Measurements from ENCODE around the gene LTBP3.

The LTBP3 gene

DNA sequence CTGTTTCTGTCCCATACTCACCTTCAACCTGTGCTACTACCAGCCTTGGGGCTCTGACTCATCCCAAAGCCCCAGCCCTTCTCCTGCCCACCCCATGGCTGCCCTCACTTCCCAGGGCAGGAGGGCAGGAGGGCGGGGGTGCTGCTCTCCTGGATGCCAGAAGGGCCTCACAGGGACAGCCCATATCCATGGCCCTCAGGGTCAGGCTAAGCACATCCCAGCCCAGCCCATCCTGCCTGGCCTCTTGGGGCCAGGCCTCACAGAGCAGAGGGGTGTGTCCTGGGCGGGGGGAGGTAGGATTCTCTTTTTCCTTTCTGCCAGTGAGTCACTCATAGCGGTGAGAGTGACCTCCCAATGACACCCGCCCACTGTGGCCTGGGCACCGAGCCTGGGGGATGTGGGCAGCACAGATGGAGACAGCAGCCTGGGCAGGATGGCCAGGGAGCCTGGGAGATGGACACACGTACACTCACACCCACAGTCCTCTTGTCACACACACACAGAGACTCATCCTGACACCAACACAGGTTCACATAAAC is 2.4 kb downstream of the LTBP3 start:
- in situ Hi-C loops (cut with MboI; ENCODE audit: low sequenced_read_pairs): no loop called here

DNA sequence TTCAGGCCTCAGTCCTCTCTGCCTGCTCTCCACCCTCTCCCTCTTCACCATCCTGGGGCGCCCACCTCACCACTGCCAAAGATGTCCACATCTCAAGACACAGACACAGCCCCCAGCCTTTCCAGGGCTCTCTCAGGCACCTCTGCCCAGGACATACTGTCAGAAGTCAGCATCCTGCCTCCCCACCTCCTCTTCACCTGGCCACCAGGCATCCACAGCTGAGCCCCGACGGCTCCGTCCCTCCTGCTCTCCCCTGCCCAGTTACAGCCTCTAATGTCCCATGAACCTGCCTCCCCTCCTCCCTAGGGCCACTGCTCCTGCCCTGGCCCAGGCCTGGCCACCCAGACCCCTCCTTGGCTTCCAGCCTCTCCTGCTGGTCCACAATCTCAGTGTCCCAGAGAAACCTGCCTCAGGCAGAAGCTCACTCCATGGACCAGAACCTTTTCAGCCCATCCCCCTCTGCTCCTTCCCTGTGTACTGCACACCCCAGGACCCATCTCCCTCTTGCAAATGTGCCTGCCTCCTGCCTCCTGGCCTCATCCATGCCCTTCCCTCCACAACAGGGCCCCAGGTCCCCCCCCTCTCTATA is 3.2 kb downstream of the LTBP3 start:
- in situ Hi-C loops (cut with MboI; ENCODE audit: low sequenced_read_pairs): no loop called here

DNA sequence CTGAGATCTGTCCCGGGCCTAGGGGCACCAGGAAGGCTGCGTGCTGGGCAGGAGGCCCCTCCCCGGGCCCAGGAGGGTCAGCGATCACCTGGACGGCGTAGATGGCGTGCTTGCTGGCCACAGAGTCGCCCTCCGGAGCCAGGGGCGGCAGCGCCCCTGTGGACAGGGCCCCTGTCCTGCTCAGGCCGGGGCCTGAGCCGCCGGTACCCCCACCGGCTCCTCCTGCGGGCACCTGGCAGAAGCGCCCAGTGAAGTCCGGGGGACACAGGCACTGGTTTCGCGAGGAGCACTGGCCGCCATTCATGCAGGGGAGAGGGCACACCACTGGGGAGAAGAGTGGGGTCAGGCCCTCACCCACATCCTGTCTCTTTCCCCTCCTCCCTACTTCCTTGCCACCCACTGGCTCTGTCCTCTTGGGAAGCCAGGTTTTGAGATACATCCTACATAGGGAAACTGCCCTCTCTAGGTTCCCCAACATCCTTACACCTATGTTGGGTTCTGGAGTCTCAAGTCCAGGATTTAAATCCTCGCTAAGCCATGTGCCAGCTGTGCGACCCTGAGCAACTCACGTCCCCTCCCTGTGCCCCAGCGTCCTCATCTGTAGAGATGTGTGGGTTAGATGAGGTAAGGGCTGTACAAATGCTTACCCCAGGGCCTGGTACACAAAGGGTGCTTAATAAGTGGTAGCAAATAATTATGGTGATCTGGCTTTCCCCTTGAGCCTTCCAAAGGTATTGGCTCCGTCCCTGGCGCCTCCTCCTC is 3.9 kb downstream of the LTBP3 start:
- in situ Hi-C loops (cut with MboI; ENCODE audit: low sequenced_read_pairs): no loop called here

DNA sequence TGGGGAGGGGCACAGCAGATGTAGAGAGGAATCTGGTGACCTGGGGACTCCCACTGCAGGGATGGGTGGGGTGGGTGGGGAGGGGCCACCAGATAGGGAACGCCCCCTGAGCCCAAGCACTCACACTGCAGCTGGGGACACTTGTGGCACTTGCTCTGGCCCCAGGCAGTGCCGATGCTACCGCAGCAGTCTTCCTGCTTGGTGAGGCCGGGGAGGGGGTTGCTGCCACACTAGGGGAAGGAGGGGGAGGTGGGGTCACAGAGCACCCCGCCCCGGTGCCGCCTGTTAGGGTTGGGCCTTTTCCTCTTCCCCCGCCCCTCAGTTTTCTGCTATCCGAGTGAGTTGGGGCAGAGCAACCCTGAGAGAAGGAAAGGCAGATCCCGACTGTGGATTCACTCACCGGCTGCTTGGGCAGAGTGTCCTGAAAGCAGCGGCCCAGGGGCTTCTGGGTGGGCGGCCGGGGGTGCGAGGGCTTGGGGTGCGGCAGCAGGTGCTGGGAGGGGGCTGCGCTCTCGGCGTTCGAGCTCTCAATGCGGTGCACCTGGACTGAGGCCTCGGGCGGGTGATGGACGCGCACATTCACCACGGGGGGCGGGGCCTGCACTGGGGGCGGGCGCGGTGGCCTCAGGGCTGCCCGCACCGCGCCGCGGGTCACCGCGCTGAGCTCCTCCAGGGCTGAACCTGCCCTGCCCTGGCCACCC is 4.7 kb downstream of the LTBP3 start:
- in situ Hi-C loops (cut with MboI; ENCODE audit: low sequenced_read_pairs): no loop called here

DNA sequence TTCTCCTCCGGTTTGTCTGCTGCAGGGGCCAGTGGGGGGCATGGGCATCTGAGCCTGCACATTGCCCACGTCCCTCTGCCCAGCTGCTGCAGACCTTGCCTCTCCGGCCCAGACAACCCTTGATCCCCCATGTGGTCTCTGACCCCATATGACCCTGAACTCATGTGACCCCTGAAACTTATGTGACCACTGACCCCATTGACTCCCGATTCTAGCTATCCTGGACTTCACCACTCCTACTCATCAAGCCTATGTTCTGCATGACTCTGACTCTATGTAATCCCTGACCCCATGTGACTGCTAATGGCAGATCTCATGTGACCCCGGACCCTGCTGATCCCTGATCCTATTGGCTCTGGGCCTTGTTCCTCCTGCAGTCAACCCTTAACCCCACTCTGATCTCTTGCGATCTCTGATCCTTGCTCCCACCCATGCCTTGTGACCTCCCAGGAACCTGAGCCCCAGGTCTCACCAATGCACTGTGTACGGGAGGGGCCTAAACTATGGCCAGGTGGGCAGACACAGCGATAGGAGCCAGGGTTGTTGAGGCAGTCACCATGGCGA is 5.7 kb downstream of the LTBP3 start:
- in situ Hi-C loops (cut with MboI; ENCODE audit: low sequenced_read_pairs): no loop called here

DNA sequence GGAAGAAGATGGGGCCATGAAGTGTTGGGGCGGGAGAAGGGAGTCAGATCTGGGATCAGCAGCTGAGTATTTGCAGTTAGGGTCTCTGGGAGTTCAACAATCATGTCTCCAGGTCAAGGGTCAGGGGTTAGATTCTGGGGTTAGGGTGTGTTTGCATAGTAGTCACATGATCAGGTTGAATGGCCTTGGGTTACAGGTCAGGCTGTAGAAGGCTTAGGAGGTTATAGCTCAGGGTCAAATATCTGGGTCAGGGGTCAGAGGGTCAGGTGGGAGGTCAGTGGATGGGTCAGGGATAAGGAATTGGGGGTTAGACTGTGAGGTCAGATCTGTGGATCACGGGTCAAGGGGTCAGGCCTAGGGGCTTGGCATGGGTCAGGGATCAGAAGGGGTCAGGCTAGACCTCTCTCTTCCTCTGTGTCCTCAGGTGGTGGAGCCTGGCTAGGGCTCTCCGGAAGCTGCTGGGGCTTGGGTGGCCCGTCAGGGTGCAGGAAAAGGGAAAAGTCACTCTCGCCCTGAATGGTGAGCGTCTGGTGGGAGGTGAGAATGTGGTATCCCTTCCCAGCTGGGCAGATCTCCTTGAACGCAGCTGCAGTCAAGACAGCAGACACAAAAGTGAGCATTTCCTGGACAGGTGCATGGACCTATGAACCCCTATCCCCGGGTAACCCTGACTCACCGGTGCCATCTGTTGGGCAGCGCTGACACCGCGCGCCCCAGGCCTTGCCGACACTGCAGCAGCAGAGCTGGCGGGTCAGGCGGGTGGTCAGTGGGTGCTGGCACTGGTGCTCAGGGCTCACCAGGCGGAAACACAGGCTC is 6.4 kb downstream of the LTBP3 start:
- in situ Hi-C loops (cut with MboI; ENCODE audit: low sequenced_read_pairs): no loop called here

DNA sequence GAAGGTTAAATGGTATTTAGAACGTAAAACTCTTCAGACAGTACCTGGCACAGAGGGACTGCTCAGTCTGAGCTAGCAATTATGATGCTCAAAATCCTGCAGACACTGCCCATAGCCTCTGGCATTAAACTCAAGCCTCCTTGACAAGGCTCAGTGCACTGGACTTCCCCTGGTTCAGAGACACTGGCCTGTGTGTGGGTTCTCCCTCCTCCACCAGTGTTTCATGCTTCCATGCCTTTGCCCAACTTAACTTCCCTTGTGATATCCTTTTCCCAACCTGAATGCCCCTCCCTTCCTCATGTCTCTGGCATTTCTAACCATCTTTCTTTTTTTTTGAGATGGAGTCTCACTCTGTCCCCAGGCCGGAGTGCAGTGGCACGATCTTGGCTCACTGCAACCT is 9.1 kb downstream of the LTBP3 start:
- in situ Hi-C loops (cut with MboI; ENCODE audit: low sequenced_read_pairs): no loop called here

DNA sequence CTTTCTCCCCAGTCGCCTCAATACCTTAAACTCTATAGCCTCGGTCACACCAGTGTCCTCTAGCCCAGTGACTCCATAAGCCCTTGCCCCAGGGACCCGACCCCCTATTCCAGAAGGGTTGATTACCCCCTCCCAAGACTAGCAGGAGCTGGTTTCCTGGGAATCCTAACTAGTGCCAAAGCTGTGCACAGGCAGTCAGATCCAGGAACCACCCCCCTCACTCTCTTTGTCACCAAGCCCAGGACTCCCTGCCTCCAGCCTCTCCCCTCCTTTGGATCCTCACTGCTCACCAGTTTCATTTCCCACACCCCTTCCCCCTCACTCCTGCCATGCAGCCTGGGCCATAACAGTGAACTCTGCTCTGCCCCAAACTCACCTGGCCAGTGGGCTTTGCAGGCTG is 9.8 kb downstream of the LTBP3 start:
- in situ Hi-C loops (cut with MboI; ENCODE audit: low sequenced_read_pairs): no loop called here

DNA sequence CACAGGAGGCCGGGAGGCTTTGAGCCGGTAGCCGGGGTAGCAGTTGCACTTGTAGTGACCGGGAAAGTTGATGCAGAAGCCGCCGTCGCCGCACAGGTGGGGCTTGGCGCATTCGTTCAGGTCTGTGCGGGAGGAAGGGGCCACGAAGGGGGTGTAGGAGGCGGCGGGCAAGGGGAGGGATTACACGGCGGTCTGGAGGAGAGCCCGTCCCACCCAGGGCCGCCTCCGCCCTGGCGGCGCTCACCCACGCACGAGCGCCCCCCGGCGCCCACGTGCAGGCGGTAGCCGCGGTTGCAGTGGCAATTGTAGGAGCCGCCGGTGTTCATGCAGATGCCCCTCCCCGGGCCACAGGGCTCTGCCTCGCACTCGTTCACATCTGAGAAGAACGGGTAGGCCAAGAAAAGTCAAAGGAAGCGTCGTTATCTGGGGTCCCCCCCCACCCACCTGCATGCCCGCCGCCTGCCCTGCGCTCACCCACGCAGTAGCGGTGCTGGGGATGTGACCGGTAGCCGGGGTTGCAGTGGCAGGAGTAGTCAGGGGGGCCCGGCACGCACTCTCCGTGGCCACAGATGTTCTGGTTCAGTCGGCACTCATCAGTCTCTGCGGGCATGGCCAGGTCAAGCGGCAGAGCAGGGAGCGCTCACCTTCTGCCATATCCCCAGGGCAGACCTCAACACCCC is 10.6 kb downstream of the LTBP3 start:
- in situ Hi-C loops (cut with MboI; ENCODE audit: low sequenced_read_pairs): no loop called here

DNA sequence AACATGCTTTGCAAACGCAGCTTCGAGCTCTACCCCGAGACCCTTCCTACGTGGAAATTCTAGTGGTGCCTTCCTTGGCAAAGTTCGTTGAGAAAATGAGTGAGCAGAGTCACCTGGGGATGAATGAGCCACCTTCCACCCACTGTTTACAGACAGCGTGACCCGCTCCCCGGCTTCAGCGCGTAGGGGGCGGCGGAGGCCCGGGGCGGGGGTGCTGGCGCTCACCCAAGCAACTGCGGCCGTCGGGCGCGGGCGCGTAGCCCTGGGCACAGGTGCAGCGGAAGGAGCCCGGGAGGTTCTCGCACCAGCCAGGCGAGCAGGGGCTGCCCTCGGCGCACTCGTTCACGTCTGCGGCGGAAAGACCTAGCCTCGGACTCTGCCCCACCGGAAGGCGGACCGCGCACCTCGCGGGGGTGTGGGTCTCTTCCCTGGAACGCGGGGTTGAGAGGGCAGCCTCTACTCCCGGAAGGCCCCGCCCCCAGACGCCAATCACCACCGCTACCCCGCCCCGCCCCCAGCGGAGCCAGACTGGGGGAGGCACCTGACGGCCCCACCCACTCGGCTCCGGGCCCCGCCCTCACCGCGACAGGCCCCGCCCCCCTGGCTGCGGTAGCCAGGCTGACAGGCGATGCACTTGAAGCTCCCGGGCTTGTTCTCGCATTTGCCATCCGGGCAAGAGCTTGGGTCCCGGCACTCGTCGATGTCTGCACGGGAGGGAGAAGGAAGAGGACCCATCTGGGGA is 11.8 kb downstream of the LTBP3 start:
- in situ Hi-C loops (cut with MboI; ENCODE audit: low sequenced_read_pairs): no loop called here

DNA sequence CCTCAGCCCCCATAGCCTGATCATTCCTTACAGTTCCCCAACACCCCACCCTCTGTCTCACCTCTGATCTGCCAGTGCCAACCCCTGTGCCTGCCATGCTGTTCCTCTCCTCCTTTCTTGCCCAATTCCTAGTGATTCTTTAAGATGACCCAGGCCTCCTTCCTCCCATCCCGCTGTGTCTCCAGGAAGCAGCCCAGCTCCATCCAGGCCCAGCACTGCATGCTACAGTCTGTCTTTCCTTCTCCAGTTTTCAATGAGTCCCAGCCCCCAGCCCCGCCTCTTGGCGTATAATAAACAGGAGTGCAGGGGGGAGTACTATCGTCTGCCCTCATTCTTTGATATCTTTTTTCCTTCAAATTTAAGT is 12.3 kb downstream of the LTBP3 start:
- in situ Hi-C loops (cut with MboI; ENCODE audit: low sequenced_read_pairs): no loop called here

DNA sequence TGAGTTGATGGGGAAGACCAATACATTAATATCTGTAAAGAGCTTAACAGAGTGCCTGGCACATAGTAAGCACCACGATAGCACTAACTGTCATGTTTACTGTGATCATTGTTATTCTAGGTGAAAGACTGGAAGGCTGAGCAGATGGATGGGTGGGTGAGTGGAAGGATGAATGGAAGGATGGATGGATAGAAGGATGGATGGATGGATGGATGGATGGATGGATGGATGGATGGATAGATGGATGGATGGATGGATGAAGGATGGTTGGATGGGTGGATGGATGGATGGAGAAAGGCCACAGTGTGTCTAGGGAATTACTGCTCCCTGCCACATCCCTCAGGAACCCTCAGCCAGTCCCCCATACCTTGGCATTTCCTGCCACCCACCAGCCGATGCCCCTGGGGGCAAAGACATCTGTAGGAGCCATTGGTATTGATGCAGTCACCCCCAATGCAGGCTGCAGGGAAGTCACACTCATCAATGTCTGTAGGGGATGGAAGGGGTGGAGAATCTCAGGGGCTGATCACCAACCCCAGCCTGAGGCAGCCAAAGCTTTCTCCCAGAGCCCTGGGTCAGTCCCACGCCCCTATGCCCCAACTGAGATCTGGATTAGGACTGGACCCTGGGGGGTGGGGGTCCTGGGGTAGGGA is 15.3 kb downstream of the LTBP3 start:
- in situ Hi-C loops (cut with MboI; ENCODE audit: low sequenced_read_pairs): no loop called here

DNA sequence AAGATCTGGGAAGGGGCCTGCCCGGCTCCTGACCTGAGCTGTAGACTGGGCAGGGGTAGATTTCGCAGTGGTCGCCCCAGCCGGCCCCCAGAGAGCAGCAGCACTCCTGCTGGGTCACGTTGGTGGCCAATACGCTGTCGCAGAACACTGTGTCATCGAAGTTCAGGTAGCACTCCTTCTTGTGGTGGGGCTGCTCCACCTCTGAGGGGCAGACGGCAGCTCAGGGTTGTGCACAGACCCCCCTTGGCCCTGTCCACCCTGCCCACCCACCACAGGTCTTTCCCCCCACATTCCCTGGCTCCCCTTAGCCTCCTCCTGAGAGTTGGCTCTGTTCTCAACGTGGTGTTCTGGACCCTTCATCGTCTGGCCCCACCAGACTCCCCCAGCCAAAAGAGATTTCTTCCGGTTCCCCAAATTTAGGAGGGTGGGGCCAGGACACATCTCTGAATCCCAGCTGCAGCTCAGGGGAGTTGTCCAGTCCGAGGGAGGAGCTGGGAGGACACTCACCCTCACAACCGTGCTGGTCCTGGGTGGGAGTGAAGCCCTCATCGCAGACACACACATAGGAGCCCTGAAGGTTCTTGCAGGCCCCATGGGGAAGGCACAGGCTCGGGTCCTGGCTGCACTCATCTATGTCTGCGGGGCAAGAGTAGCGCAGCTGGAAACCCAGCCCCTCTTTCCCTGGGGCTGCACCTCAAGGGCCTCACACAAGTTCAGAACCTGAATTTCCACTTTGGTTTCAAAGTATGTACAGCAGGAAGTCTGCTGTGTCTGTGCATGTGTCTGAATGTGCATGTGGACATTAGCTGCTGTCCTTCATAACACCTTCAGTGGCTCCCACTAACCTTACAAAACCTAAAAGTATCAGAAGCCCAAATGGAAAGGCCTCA is 16.8 kb downstream of the LTBP3 start:
- in situ Hi-C loops (cut with MboI; ENCODE audit: low sequenced_read_pairs): no loop called here

DNA sequence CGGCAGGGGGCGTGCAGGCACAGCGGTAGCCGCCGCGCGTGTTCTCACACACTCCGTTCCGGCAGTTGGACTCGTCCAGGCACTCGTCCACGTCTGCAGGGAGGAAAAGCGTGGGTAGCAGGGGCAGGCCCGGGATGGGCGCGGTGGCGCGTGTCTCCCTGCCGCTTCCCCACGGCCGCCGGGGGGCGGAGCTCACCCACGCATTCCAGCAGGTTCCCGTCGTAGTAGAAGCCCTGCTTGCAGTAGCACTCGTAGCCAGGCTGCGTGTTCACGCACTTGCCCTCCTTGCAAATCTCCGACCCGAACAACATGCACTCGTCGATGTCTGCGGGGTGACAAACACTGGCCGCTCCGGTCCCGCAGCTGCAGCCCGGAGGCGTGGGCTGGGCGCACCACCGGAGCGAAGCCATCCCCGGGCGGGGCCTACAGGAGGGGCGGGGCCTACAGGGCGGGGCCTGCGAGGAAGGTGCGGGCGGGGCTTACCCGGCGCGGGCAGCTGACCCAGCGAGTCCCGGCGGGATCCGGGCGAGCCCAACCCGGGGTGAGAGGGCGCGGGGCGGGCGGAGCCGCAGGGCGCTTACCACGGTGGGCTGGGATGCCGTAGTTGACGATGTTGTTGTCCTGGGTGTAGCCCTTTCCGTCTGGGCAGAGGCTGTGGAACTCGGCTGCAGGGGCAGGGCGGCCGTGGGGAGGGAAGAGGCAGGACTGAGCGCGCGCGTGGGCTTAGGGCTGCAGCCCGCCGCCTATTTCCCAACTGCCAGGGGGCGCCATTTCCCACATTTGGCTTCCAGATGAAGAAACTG is 17.7 kb downstream of the LTBP3 start:
- in situ Hi-C loops (cut with MboI; ENCODE audit: low sequenced_read_pairs): no loop called here

DNA sequence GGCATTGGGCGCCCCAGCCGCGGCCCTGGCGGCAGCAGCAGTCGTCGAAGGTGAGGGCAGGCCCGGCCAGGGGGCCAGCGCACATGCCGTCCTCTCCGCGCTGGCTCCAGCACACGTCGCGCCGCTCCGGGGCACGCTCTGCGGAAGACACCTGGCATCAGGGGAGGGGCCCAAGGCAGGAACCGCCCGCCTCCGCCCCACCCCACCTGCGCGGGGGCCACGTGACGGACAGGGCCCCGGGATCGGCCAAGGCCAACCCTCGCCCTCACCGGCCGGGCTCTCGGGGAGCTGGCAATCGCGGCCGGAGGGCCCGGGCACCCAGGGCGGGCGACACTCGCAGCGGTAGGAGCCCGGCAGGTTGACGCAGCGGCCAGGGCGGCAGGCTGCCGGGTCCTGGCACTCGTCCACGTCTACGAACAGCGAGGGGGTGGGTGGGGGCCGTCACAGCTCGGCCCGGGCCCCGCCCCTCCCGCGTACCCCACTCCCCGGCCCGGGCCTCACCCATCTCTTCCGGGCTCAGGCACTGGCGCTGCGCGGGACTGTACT is 18.3 kb downstream of the LTBP3 start:
- in situ Hi-C loops (cut with MboI; ENCODE audit: low sequenced_read_pairs): no loop called here

DNA sequence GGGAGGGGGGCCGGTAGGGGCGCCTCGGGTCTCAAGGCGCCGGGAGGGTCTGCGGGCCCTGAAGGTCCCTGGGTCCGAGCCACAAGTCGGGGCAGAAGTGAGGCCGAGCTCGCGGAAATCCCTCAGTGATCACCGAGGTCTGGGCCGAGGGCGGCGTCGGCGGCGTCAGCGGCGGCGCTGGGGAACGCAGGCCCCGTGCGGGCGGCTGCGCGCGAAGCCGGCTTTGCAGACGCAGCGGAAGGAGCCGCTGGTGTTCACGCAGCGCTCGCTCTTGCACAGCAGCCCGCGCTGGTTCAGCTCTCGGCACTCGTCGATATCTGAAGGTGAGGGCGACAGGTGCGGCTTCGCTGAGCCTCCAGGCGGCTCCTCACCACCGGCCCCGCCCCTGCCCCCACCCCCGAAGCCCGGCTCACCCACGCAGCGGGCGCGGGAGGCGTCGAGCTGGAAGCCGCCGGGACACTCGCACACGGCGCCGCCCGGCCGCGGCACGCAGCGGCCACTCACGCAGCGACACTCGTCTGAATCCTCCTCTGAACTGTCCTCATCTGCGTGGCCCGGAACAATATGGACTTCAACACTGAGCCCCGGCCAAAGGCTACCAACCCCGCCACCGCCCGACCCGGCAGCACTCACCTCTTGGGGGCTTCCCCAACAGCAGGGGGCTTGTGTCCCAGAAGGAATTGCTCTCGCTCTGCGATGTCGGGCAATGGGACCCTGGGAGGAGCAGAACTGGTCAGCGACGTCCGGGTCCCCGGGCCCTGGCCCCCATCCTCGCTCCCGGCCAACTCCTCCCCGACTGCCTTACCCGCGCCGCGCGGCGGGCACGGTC is 19.0 kb downstream of the LTBP3 start:
- in situ Hi-C loops (cut with MboI; ENCODE audit: low sequenced_read_pairs): no loop called here

All from HL-60/S4 treated with retinoic acid at 250 ng/mL for 4 days and 3 days (cell line).